ENCODE data around the gene TNIK.

TNIK gene

GRCh38 chr3:171234298-171235010 lies 225.8 kb downstream of the TNIK start:
- DNase-seq (ENCODE audit: low read depth in 2 of 2, low spot score in 1 of 2): no peak

DNA sequence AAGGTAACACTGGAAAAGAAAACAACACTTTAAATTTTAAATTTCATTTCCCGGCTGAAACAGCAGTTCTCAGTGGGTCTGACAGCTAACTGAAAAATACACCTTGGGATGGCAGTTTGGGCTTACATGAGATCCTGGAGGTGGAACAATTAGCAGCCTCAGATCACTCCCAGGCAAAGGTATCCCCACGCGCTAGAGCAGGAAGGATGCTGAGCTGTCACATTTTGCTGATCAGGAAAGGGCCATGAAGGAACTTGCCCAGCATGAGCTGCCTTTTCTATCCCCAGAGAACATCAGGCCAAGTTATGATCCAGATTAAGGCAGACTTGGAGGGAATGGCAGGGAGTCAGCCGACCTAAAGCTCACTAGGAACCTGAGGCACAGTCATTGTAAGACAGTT lies 228.8 kb downstream of the TNIK start:
- no peak for DNase-seq (ENCODE audit: low read depth in 2 of 2, low spot score in 1 of 2)

GRCh38 chr3:171230865-171231264 lies 229.3 kb downstream of the TNIK start:
- DNase-seq (ENCODE audit: low read depth in 2 of 2, low spot score in 1 of 2): no peak

DNA sequence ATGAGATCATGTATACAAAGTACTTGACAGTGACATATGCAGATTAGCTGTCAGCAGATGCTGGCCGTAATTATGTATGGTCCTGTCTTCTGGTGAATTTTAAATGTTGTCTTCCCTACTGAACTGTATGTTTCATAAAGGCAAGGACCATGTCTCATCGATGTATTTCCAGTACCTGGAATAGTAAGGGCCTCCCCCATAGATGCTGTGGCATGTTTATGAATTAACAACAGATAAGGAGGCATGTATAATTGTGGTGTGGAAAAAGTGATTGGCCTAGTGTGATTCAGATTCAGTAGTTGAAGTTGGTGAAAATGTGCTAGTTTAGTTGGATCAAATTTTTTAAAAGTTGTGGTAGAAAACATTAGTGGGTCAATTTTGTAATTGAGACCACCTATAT lies 231.0 kb downstream of the TNIK start:
- no peak for DNase-seq (ENCODE audit: low read depth in 2 of 2, low spot score in 1 of 2)

DNA sequence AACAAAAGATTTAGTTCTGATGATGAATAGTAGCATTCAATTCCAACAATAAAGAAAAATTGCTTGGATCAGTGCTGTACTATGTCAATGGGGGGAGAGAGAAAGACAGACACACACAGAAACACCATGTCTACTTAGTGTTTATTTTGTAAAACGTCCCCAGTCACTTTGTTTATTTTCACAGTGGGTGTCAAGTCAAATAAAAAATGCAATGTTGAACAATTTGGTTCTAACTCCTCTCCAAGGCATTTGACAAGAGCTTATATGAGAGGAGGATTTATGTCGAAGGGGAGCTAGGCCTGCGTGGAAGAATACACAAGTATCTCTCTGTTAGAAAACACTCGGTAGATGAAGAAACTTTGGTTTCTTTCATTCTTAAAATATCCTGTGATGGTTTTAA lies 232.0 kb downstream of the TNIK start:
- DNase-seq (ENCODE audit: low read depth in 2 of 2, low spot score in 1 of 2): no peak

DNA sequence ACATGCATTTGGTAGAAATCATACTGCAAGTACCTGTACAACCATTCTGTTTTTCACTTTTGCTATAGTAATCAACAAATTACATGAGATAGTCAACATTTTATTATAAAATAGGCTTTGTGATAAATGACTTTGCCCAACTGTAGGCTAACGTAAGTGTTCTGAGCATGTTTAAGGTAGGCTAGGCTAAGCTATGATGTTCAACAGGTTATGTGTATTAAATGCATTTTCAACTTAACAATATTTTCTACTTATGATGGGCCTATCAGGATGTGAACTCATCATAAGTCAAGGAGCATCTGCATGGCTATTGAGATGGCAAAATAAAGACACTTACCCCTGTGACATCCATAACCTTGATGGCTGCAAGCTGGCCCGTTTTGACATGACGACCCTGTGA lies 232.4 kb downstream of the TNIK start:
- no peak for DNase-seq (ENCODE audit: low read depth in 2 of 2, low spot score in 1 of 2)

GRCh38 chr3:171227359-171227758 lies 232.8 kb downstream of the TNIK start:
- DNase-seq (ENCODE audit: low read depth in 2 of 2, low spot score in 1 of 2): no peak

DNA sequence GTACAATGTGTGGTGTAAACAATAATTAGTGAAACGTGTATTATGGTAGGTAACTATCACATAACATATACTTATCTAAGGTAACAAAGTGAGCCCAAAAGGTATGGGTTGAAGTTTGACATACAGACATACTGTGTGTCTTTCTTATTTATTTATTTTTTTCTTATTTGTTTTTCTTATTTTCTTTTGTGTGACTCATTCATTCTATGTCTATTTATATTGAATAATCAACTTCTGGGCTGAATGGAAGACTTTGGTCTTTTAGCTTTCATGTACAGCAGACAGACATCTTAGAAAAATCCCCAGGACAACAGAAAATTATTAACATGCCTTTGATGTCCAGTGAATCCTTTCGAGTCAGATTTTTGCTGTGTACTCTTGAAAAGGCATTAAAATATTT lies 233.4 kb downstream of the TNIK start:
- no peak for DNase-seq (ENCODE audit: low read depth in 2 of 2, low spot score in 1 of 2)

GRCh38 chr3:171225708-171226107 lies 234.5 kb downstream of the TNIK start:
- DNase-seq (ENCODE audit: low read depth in 2 of 2, low spot score in 1 of 2): no peak

DNA sequence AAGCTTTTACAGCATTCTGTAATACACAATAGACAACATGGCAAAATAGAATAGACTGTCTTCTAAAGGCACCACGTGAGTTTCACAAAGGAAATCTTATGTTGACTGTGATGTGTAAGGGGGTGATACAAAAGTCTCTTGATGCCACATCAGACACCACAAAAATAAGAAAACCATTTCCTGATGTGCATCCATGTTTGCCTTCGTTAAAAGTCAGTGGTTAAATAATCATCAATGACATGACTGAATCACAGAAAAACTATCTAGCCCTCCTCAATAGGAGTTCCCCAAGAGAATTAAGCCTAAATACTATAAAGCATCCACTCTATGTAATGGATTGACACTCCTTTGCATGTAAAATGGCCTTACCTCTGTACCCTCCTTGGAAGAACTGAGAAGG lies 235.0 kb downstream of the TNIK start:
- DNase-seq (ENCODE audit: low read depth in 2 of 2, low spot score in 1 of 2): no peak

GRCh38 chr3:171223396-171223795 lies 236.8 kb downstream of the TNIK start:
- DNase-seq (ENCODE audit: low read depth in 2 of 2, low spot score in 1 of 2): no peak

DNA sequence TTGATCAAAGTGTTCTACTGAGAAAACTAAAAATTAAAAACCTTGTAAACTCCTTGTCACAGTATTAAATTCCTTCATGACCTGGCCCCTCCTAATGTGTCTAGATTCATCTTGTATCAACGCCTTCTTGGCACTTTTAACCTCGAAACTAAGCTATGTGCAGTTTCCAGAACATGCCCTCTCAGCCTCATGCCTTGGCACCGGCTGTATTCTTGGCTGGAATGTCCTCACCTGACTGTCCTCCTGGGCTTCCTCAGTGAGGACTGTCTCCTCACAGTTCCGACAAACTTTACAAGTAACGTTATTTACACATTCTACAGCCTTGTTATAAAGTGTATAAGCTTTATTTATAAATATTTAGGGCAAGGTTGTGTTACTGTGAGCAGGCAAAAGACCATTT lies 237.2 kb downstream of the TNIK start:
- no peak for DNase-seq (ENCODE audit: low read depth in 2 of 2, low spot score in 1 of 2)

- DNase-seq (ENCODE audit: low read depth in 2 of 2, low spot score in 1 of 2): no peak
These were observed 238.6 kb downstream of the TNIK start for GRCh38 chr3:171221597-171221996.

DNA sequence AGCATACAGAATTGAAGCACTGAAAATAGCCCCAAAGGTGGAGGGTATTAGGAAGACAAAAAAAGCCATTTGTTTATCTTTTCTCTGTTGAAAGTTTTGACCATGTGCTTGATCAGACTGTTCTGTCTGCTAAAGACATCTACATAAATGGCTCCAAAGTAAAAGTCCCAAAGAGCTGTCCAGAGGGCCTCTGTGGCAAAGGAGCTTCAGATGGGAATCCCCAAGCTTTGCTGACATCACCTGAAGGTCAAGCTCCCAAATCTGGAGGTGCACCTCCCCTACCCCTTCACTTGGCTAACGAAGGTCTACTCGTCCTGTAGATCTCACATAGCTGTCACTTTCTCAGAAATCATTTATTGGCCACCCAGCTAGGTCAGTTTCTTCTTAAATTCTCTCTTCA lies 239.1 kb downstream of the TNIK start:
- DNase-seq (ENCODE audit: low read depth in 2 of 2, low spot score in 1 of 2): no peak

DNA sequence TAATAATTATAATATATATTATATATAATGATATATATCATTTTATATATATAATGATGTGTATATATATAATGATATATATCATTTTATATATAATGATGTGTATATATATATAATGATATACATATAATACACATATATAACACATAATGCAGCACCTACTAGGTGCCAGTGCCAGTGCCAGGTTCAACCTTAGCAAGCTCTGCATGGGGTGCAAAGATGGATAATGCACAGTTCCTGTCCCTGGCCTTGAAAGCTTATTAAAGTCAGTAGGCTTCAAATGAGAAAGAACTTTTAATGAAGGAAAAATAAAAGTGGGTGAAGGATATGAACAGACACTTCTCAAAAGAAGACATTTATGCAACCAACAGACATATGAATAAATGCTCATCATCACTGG lies 240.9 kb downstream of the TNIK start:
- no peak for DNase-seq (ENCODE audit: low read depth in 2 of 2, low spot score in 1 of 2)

GRCh38 chr3:171218069-171218468 lies 242.1 kb downstream of the TNIK start:
- no peak for DNase-seq (ENCODE audit: low read depth in 2 of 2, low spot score in 1 of 2)

DNA sequence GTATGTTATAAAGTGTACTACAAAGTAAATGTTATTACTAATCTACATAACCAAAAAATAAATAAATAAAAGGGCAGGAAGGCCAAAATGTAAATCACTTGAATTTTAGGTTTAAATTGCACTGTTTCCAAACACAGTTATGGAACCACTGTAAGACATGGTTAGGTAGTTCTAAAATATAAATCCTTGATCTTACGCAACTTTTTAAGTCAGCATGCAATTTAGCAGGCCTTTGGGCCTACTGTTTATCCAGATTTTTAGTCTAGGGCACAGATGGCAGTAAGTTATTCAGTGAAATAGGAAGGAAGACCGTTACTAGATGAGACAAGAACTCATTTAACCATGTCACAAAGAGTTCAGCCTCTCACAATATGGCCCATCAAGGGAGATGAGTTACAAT lies 246.3 kb downstream of the TNIK start:
- DNase-seq (ENCODE audit: low read depth in 2 of 2, low spot score in 1 of 2): no peak

DNA sequence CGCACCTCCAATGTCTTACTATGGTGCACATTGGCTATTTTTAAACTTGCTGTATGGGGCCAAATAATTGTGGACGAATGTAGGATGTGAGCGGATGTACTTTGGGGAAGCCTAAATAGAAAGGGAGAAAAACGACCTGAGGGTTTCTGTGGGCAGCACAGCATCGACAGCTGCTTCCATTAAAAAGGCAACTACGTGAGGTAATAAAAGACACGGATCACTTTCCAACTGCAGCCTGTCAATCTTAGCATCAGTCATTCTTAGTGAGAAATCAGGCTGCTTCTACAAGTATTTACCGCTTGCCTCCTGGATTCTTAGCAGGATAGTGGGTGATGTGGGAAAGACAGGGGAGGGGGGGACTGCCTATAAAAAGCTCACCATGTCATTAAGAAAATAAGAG lies 247.0 kb downstream of the TNIK start:
- no peak for DNase-seq (ENCODE audit: low read depth in 2 of 2, low spot score in 1 of 2)

DNA sequence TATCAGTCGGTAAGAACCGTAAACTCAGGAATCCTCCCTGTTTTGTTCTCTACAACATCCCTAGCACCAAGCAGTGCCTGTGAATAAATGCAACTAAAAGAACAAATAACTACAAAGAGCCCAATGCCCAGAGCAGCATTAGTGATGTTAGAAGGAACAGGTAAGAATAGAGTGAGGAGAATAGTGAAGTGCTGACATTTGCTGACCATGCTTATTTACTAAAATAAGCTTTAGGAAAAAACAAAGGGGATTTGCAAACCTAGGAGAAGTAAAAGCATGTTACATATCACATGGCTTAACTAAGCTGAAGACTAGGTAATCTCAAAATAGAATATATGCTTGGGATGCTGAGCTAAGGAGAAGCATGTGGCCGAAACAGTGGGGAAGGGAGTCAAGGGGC lies 247.6 kb downstream of the TNIK start:
- no peak for DNase-seq (ENCODE audit: low read depth in 2 of 2, low spot score in 1 of 2)

- DNase-seq (ENCODE audit: low read depth in 2 of 2, low spot score in 1 of 2): no peak
These were observed 253.9 kb downstream of the TNIK start for GRCh38 chr3:171206283-171206682.

GRCh38 chr3:171204942-171205341 lies 255.3 kb downstream of the TNIK start:
- no peak for DNase-seq (ENCODE audit: low read depth in 2 of 2, low spot score in 1 of 2)

DNA sequence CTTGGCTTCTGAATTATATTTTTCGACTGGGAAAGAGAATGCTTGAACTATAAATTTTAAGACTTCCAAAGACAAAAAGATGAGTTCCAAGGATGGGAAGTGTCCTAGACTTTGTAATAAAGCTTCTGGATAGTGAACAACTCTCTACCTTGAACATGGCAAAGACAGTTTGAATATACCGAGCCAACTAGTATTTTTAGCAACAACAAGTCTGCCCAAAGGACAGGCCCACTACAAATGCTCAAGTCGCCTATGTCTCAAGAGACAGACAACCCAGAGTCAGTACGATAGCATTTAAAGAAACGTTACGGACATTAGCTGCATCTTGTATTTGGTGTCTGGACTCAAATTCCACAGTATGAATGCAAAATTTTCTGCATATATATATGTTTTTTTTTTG lies 258.4 kb downstream of the TNIK start:
- DNase-seq (ENCODE audit: low read depth in 2 of 2, low spot score in 1 of 2): no peak

DNA sequence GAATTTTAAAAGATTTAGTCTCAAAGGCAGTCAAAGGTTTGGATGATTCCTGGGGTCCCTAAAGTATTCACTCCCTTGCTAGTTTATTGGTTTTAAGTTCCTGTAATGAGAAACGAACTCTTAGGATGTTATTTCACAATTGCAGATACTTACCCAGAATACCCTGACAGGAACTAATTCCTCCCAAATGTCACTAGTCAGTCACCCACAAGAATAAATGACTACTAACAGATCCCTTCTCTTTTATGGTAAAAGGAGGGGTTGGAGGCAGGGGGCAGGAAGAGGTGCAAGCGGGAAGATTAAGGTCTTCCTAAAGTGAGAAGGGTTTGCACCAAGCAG lies 259.5 kb downstream of the TNIK start:
- no peak for DNase-seq (ENCODE audit: low read depth in 2 of 2, low spot score in 1 of 2)

Data from stimulated activated CD8-positive, alpha-beta memory T cell treated with anti-CD3 and anti-CD28 coated beads, Interleukin-4, amount 100 ng/mL, for 1 hour (primary cell).